CD4-positive, alpha-beta T cell treated with Interleukin-2 at 100 ng/mL for 4 hours (primary cell): ENCODE results near the gene HOXD11.

ENCODE experiments used
- DNase-seq: peaks from one replicate; pipeline ENCODE4 v3.0.0-alpha.2; 2020; ENCODE audit warnings: low spot score

HOXD11 gene

DNA sequence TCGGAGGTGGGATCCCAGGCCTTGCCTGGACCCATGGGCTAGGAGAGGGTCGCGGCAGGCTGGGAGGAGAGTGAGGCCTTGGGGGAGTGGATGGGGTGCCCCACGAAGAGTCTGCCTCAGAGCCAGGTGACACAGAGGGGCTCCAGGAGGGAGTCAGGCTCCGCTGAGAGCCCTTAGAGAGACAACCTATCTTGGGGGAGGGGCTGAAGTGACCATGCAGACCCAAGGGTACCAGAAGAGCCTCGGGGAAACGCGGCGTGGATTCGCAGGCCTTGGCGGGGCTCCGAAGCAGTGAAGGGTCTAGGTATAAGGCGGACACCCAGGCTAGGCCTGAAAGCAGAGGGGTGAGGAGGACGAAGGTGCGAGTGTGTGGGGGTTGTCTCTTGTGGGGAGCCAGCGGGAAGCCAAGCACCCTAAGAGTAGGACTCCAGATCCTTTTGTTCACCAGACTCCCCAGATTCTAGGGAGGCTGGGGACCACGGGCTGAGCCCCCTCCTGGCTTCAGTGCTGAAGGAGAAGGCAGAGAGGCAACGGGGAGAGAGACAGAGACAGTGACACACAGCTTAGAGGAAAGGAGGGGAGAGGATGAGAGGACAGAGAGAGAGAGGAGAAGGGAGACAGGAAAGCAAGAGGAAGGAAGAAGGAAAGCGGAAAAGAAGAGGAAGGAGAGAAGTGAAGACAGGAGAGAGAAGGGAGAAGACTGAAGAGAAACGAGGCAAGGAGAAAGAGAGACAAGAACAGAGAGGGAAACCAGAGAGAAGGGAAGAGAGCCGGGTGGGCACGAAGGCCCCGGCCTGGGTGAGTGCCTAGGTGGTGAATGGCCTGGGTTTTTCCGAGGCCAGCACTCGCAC, 1.1 kb upstream of the HOXD11 start:
- no peak for DNase-seq

DNA sequence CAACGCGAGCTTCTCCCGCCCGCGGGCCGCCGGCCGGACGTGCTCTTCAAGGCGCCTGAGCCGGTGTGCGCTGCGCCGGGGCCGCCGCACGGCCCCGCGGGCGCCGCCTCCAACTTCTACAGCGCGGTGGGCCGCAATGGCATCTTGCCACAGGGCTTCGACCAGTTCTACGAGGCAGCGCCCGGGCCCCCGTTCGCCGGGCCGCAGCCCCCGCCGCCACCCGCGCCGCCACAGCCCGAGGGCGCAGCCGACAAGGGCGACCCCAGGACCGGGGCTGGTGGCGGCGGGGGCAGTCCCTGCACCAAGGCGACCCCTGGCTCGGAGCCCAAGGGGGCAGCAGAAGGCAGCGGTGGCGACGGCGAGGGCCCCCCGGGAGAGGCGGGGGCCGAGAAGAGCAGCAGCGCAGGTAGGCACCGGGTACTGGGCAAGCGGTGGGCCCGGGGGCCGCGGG, 676 bp downstream of the HOXD11 start:
- DNase-seq, result no peak

DNA sequence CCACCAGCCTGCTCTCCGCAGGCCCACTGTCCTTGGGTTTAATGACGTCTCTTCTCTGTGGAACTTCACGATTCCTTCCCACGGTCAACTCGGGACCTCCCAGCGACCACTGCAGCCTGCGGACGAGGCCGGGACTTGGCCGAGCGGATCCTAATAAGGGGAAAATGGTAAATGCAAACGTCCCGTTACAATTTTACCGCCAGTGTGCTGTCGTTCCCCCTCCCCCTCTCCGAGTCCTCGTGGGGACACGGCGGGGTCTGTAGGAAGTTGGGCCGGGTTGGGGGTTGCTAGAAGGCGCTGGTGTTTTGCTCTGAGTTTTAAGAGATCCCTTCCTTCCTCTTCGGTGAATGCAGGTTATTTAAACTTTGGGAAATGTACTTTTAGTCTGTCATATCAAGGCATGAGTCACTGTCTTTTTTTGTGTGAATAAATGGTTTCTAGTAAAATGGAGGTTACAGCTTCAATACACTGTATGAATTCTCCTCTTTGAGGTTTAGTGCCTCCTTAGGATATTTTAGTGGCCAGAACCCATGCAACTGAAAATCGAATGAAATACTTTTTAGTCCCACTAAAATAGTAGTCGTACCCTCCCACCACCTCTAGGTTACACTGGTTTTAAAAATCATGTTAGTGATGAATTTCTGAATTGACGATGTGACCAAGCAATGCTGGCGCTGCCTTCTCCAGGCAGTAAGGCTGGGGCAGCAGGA, 2.3 kb downstream of the HOXD11 start:
- no peak for DNase-seq

DNA sequence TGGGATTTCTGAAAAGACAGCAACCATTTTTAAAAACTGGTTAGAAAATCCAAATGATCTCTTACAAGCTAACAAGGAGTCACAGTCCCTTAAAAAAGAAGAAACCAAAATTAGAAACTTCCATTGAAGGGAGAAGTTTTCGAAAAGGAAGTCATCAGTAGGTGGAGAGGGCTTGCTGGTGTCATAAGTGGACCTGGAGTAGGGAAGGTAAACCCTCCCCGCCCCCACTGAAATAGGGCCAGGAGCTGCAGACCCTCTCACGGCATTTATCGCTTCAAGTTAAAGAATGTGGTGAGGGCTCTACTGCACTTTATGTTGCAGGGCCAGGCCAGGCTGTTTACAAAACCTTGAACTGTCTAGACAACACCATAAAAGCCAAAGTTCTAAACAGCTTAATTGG, 2.9 kb downstream of the HOXD11 start:
- DNase-seq, result no peak

DNA sequence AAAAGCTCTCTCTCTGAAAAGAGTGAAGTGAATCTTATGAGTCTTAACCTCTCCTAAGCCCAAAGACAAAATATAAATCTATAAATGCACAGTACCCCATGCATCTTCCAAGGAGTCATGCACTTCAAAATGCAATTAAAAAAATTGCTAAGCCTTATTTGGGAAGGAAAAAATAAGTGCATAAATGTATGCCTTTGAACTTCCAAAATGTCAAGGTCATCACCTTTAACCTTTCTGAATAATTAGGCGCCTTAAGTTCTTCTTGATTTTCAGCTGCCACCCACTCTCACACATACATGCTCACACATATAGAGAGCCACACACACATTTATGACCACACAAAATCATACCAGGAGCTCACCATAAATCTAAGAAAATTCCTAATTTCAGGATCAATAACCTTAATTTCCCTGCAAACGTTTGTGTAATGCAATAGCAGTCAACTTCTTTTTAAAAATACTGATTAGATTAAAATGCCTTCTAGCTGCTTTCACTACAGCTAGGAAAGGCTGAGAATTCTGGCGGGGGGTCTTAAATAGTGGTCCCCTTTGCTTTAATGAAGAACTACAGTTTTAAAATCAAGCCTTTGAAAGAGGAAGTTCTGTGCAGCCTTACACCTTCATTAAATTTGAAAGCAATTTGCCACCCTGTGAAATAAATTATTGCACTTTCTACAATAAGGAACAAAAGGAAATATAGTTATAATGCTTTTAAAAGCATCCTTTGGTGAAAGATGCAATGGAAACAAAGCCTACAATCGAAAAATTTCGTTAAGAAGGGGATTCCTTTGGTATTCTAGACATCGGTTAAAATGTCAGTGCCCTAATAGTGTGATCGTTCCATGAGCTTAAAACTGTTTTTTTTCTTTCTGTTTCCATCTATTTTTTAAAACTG, 3.6 kb downstream of the HOXD11 start:
- DNase-seq, result no peak

DNA sequence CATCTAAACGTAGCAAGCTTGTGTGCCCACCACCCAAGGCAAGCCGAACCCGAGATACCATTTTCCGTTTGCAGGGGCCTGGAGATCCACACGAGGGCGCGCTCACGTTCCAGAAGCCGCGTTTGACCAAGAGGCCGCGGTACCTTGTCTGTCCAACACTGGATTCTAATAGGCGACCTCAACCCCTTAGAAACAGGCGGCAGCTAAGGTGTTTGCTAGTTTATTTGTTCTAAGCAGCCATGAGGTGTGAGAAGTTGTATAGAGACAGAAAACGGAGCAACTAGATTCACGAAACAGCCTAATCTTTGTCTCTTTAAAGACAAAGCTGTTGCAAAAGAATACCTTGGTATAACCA, 4.2 kb downstream of the HOXD11 start:
- no peak for DNase-seq

DNA sequence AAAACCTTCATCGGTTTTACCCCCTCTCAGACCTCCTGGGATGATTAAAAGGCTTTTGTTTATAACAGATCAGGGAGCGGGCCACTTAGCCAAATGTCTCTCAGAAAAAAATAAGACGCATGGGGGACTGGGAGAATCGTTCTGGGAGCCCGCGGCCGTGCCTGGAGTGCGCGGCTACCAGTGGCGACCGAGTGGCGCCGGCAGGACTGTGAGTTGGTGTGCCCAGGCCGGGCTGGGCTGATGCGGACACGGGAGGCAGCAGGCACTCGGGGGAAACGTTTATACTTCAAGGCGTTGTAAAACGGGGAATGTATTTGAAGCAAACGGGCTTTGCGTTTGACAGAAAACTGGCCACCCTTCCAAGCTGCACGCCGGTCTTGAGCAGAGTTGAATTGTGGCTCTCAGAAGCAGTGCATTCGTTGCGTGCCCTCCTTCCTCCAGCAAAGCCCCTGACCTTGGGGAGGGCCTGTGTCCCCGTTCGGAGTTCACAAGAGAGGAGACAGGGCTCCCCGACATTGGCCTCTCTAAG, 4.8 kb downstream of the HOXD11 start:
- no peak for DNase-seq

DNA sequence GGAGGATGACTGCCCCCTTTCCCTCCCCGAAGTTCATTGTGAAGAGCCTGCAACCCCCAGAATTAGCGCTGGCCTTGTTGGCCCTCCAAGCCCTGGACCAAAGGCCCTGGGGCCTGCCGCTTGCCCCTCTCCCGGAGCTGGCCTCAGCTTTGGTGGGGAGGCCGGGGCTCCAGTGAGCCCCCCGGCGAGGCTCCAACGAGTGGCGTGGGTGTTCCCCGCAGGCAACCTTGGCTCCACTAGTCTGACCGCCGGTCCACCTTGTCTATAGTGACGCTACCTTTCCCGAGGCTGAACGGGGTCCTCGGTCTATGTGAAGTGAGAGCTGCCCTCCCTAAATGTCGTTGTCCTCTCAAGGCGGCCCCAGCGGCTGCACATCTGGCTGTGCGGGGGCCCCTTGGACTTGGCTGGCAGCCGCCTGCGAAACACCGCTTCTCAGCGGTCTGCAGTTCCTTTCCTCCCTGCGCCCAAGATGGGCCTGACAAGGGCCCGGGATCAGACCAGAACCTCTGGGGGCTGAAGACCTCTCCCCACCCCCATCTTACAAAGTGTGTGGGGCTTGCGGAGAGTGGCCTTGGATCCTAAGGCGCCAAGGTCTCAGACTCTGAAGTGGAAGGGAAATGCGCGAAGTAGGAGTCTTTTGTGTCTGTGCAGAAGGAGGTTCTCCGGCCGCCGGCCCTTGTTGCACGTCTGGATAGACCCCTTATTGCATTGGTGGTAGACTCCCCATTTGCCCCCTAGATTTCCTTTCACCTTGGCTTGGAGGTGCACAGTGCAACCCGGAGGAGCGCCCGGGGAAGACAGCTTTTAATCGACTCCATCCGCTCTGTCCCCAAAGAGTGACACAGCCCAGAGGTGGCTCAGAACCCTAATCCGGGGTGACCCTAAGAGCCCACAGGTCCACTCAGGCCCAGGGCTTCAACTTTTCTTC, 5.6 kb downstream of the HOXD11 start:
- DNase-seq, result no peak

DNA sequence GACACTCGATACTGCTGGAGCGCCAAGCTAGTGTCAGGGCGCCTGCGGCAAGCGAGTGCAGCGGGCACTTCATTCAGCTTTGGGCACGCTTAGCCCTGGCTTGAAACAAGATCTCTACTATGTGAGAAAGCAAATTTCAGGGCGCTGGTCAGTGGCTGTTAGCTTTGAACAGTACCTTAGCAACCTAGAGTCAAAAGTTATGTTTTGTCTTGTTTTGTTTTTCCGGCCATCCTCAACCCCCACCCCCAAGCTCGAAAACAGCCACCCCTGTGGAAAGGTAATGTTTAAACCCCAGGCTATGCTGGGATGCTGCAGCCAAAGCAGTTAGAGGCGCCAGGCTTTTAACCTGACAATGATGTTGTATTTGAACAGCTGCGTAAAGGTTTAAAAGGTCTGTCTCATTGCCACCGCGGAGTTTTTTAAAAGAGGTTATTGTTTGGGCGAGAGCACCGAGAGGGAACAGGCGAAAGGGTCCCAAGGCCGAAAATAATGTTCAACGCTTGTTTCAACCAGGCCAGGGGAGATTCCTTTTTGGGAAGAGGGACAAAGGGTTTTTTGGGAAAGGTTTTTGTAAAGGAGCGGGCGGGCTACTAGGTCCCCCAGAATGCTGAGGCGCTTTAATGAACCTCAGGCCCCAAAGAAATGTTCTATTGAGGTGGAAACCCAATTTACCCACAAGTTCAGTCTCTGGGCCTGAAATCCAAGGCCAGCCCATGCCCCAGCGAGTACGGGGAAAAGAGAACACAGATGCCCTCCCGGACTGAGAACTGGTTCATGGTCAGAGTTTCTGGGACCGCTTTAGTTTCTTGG, 7.2 kb downstream of the HOXD11 start:
- DNase-seq, result no peak

DNA sequence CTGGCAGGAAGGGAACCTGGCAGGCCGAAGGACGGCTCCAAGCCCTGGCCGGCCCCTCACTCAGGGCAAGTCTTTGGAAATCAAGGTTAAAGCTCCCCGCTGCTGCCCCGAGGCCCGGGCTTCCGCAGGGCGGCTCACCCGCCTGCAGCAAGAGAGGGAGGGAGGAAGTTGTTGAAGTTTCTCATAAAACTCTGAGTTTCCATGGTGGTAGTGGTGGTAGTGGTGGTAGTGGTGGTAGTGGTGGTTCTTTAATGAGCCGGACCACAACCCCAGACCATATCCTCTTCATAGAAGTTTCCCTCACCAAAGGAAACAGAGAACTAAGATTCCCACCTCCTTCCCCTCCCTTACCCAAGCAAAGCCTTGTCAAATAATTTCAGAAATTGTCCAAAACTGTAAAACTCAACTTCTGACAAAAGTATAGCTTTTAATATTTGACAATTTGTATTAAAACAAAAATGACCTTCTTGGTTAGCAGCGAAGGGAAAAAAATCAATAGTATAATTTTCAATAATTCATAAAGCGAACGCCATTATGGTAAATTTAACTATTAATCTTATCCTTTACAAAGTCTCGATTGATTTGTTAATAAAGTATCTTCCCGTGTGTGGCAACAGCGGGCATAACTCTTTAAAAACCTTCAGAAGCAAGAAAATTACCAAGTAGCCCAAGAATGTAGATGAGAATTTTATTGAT, 8.0 kb downstream of the HOXD11 start:
- DNase-seq, result no peak

DNA sequence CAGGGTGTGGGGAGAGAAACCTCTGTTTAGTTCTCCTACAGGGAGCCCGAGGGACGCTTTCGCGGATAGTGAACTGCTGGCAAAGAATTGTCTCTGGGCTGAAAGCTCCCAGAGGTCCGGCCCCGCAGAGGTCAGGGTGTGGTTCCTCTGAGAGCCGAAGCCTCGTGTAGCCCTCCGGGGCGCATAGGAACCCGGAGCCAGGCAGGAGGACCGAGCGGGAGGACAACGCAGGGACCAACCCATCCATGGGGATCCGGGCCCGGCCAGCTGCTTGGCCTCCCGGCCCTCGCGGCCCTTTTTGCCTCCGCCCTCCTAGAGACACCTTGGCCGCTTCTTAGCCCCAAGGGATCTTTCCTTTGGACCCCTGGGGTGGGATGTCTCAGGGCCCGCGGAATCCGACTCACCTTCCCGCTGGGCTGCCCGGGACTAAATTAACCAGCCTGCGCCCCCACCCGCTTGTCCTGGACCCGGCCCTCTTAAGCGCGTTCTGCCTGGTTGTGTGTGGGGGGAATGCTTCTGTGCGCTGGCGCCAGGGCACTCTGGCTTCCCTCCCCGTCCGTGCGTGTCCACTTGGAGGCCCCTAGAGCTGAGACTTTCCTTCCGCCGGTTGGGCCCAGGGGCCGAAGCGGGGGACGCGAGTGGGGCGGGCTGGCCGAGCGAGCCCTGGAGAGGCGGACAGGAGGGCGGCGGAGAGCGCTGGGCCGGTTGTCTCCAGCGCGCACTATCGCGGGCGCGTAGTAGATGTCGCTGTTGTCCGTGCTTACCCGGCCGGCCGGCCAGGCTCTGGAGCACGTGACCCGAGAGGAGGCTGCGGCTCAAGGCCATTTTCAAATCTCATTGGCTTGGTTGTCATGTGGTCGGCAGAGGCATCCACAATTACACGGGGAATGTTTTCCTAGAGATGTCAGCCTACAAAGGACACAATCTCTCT, 9.1 kb downstream of the HOXD11 start, which contains the start of gene HOXD10:
Gene HOXD10, plus strand, starts transcription at position 896 of the 931 bp plus-strand sequence. CDS start 56 bp downstream, outside the sequence.
- DNase-seq, result no peak

DNA sequence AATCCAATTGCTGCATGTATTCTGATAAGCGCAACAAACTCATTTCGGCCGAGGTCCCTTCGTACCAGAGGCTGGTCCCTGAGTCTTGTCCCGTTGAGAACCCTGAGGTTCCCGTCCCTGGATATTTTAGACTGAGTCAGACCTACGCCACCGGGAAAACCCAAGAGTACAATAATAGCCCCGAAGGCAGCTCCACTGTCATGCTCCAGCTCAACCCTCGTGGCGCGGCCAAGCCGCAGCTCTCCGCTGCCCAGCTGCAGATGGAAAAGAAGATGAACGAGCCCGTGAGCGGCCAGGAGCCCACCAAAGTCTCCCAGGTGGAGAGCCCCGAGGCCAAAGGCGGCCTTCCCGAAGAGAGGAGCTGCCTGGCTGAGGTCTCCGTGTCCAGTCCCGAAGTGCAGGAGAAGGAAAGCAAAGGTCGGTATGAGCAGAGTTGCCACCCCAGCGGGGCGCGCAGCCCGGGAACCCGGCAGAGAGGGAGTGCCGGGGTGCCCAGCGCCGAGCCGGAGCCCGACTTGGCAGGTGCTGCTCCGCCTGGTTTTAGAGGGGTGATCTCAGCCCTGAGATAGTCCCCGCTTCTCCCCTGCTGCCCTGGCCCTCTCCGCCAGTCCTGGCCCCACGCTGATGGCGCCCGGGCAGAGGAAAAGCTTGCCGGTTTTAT, 10.2 kb downstream of the HOXD11 start:
- no peak for DNase-seq

DNA sequence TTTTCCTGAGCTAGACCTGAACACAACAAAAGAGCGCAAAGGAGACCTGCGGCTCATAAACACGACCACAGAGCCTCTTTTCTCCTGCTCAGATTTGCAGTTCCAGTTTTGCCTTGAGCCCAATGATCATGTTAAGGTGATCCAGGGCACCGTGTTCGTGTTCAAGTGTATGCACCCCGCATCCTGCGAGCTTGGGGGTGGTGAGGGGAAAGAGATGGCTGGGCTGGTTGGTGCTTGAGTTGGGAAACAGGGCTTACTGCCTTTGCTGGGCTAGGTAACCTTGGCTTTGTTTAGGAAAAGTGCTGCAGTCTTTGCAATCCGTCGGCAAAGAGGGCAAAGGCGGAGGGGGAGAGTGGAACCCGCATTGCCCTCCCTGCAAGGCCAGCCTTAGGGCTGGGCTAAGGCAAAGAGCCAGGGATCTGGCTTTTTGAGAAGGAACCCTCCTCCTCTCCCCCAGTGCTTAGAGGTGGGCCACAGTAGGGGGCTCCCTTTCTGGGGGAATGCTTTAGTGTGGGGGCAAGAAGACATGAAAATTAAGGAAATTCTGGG, 10.8 kb downstream of the HOXD11 start:
- DNase-seq, result no peak

DNA sequence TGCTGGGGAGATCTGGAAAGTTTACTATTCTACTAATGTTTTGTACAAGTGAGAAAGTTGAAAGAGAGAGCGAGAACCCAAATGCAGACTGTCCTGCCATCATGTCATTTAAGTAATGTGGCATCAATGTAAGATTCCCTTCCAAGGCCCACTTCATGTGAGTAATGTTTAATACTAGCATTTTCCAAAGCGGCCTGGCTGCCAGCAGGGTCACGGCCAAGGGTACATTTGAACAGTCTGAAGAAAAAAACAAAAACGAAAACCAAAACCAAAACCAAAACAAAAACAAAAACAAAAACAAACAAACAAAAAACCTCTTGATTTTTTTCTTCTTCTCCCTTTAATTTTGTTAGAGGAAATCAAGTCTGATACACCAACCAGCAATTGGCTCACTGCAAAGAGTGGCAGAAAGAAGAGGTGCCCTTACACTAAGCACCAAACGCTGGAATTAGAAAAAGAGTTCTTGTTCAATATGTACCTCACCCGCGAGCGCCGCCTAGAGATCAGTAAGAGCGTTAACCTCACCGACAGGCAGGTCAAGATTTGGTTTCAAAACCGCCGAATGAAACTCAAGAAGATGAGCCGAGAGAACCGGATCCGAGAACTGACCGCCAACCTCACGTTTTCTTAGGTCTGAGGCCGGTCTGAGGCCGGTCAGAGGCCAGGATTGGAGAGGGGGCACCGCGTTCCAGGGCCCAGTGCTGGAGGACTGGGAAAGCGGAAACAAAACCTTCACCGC, 11.7 kb downstream of the HOXD11 start:
- no peak for DNase-seq

DNA sequence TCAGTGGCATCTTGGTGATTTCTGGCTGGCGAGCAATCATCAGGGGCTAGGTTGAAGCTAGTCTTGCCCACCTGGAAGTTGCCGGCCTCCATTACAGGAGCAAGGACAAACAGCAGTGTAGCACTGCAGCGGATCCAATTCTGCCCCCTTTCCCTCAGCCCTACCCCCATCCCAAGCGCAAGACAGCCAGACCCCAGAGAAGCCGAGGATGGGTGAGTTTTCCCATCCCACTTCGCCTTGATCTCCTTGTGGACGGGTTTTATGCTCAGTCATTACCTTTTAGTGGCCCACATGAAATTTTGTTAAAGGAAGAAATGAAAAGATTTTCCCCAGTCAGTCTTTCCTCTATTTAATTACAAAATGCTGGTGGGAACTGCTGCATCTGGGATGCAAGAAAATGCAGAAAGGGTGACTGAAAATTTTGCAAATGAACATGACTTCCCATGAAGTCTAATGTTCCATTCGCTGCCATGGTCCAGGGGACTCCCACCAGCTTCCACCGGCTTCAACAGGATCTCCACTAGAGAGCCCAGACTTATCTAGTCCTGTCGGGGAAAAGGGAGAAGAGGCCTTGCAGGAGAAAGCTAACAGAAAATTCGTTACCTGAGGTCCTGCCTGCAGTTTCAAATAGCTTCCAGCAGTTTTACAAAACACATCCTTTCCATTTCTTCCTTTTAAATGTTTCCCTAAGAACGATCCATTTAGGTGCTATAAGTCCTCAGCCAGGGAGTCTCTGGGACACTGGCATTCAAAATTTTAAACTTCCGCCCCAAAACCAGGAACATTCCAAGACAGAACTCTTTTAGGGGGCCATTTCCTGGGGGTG, 13.5 kb downstream of the HOXD11 start:
- DNase-seq, result no peak
